ENCODE results near the gene GCDH.
A peak's percentile ranks its signal among the peaks of the same experiment; 100 is the strongest.
"Not testable (repeated sequence)": the region's sequence is repeated elsewhere in the genome, so short reads cannot be mapped to it uniquely, and the experiment has no call there.

Gene GCDH

GRCh38 chr19:12891553-12892021 lies 627 bp downstream of the GCDH start:
- DNase-seq: no peak

DNA sequence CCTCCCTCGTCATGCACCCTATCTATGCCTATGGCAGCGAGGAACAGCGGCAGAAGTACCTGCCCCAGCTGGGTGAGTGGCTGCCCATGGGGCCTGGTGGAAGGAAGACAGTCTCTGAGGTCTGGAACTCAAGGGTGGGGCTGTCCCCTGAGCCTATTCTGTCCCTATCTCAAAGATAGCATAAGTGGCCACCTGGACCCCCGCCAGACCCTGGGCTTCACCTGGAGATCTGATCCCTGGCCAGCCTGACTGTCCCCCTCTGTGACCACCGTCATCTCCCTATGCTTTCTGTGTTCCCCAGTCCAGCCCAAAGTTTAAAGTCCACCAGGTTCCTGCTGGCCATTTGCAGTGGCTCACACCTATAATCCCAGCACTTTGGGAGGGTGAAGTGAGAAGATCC lies 2.6 kb downstream of the GCDH start:
- DNase-seq: no peak
- in situ Hi-C loops (cut with MboI; ENCODE audit: low pct_unique_long_range_greater_than_20kb, low sequenced_read_pairs): no loop called here

More at GRCh38 chr19:12891553-12892021, 627 bp downstream of the GCDH start:
- in situ Hi-C loops (cut with MboI; ENCODE audit: low pct_unique_long_range_greater_than_20kb, low sequenced_read_pairs): no loop called here

DNA sequence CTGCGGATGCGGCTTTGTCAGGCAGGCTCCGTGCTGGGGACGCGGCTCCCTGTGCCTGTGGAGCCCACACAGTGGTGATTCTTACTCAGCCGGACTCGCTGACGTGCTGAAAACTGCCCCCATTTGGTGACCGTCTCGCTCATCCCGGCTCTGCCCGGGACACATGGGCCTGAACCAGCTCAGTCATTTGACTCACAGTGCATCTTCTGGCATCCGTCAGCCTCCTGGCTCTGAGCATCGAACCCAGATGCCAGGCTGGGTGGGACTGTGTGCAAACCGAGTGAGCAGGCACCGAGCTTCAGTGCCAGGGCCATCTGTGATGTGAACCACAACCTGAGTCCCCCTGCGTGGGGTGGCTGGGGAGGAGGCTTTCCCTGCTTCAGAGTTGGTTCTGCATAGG lies 5.5 kb downstream of the GCDH start:
- no peak for DNase-seq
- in situ Hi-C loops (cut with MboI; ENCODE audit: low pct_unique_long_range_greater_than_20kb, low sequenced_read_pairs): no loop called here

GRCh38 chr19:12899891-12900518 lies 9.0 kb downstream of the GCDH start:
- no peak for DNase-seq
- in situ Hi-C loops (cut with MboI; ENCODE audit: low pct_unique_long_range_greater_than_20kb, low sequenced_read_pairs): no loop called here

GRCh38 chr19:12907166-12907565 lies 16.2 kb downstream of the GCDH start:
- DNase-seq: no peak
- in situ Hi-C loops (cut with MboI; ENCODE audit: low pct_unique_long_range_greater_than_20kb, low sequenced_read_pairs): no loop called here

DNA sequence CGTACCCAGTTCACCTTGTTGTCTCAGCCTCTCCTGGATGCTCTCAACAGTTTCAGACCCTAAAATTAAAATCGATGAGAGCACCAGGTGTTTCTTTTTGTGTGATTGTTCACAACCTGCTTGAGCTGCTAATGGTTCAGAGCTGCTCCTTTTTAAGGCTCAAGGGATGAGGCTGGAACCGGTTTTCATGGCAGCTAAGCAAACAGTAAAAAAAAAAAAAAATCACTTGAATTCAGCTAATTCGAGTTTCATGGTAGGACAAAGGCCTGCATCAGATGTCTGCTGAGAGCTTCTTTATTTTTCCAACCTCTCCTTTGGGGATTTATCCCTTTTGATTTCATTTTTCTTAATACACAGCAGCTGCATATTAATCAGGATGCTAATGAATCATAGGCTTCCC lies 21.6 kb downstream of the GCDH start:
- in situ Hi-C loops (cut with MboI; ENCODE audit: low pct_unique_long_range_greater_than_20kb, low sequenced_read_pairs): no loop called here
- no peak for DNase-seq

DNA sequence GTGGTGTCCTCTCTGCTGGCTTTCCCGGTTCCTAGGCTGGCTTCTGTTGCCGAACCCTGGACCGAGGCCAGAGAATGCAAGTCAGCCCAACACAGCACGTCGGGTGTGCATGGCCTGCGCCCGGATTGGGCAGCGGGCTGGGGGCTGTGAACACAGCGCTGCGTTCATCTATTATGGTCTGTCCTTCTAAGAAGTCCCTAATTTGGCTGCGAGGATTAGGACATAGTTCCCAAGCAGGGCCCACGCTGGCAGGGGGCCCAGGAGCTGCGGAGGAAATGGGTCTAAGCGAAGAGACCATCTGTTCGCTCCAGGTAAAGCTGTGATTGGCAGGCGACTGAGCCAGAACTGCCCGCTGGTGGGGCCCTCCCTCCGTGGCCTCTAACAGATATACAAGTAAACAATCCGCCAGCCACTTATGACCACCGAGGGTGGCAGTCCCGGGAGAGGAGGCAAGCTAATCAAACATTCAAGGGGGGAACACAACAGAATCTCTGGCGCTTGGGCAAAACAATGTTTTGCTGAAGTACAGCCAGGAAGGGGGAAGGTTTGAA lies 22.1 kb downstream of the GCDH start:
- peak; percentile 89 for DNase-seq
- in situ Hi-C loops (cut with MboI; ENCODE audit: low pct_unique_long_range_greater_than_20kb, low sequenced_read_pairs): no loop called here

- in situ Hi-C loops (cut with MboI; ENCODE audit: low pct_unique_long_range_greater_than_20kb, low sequenced_read_pairs): no loop called here
- DNase-seq: peak; percentile 93
Measured at GRCh38 chr19:12913851-12914690, 23.1 kb downstream of the GCDH start.

DNA sequence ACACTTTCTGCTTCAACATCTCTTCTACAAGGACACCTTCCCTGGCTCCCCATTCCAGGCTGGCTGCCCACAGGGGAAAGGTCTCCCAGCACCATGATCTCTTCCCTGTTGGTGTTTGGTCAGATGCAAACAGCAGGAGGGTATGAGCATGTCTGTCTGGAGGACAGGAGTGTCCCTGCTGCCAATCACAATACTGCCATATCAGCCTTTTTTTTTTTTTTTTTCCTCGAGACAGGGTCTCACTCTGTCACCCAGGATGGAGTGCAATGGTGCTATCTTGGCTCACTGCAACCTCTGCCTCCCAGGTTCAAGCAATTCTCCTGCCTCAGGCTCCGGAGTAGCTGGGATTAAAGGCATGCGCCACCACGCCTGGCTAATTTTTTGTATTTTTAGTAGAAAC lies 24.9 kb downstream of the GCDH start:
- DNase-seq; in situ Hi-C loops (cut with MboI; ENCODE audit: low pct_unique_long_range_greater_than_20kb, low sequenced_read_pairs): not testable (repeated sequence)

- in situ Hi-C loops (cut with MboI; ENCODE audit: low pct_unique_long_range_greater_than_20kb, low sequenced_read_pairs): no loop called here
Measured at GRCh38 chr19:12918253-12918652, 27.3 kb downstream of the GCDH start.

DNA sequence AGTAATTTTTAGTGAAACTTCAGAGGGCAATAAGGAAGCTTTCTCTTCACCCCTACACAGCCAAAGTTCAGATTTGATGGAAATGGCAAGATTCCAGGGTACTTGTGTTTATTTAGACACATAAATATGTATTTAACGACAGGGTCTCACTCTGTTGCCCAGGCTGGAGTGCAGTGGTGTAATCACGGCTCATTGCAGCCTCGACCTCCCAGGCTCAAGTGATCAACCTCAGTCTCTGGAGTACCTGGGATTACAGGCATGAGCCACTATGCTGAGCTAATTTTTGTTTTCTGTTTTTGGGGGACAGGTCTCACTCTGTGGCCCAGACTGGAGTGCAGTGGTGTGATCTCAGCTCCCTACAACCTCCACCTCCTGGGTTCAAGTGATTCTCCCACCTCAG lies 30.1 kb downstream of the GCDH start:
- no peak for DNase-seq
- in situ Hi-C loops (cut with MboI; ENCODE audit: low pct_unique_long_range_greater_than_20kb, low sequenced_read_pairs): no loop called here

More at GRCh38 chr19:12918253-12918652, 27.3 kb downstream of the GCDH start:
- DNase-seq: no peak

- in situ Hi-C loops (cut with MboI; ENCODE audit: low pct_unique_long_range_greater_than_20kb, low sequenced_read_pairs): no loop called here
- no peak for DNase-seq
Measured at GRCh38 chr19:12922959-12923358, 32.0 kb downstream of the GCDH start.

- no peak for DNase-seq
- in situ Hi-C loops (cut with MboI; ENCODE audit: low pct_unique_long_range_greater_than_20kb, low sequenced_read_pairs): no loop called here
Measured at GRCh38 chr19:12924621-12925310, 33.8 kb downstream of the GCDH start.

- in situ Hi-C loops (cut with MboI; ENCODE audit: low pct_unique_long_range_greater_than_20kb, low sequenced_read_pairs): no loop called here
- DNase-seq: peak; percentile 54
Measured at GRCh38 chr19:12930002-12930645, 39.2 kb downstream of the GCDH start.

DNA sequence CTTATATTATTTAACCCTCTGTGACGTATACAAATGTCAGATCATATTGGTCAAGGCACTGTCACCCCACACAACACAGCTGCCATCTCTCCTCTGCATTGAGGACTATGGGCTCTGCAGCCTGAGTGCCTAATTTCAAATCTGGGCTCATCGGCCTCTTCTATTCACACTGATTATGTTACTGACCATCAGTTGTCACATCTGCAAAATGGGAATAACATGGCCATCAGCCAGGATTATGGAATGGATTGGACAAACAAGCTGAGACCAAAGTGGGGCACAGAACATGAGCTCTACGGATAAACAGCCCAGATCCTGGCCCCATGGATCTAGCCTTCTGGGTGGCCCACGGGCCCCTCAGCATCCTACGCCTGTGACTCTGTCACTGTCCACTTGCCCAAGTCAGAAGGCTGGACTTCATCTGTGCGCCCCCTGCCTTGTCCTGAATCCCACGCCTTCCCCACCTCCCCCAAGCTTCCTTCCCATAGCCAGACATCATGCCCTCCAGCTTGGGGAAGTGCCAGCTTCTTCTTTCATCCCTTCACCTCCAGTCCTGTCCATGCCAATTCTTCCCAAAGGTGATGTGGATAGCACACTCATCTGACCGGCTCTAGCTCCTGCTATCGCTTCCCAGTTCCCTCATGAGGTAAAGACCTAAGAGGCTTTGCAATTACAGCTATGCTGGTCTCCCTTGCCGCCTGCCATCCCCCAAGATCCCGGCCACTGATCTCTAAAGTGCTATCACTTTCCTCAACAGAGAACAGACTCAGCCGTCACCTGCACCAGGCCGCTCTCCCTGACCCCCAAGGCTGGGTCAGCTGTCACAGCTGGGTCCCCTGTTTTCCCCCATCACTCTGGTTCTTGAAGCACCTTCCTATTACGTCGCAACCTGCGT lies 41.7 kb downstream of the GCDH start:
- in situ Hi-C loops (cut with MboI; ENCODE audit: low pct_unique_long_range_greater_than_20kb, low sequenced_read_pairs): no loop called here
- DNase-seq: no peak

GRCh38 chr19:12933287-12934072 lies 42.5 kb downstream of the GCDH start, which contains the start of gene FARSA:
FARSA (minus strand) TSS chr19:12933711; CDS start chr19:12933696, 15 bp downstream.
- in situ Hi-C loops (cut with MboI; ENCODE audit: low pct_unique_long_range_greater_than_20kb, low sequenced_read_pairs): no loop called here
- peak; percentile 90 for DNase-seq

GRCh38 chr19:12935071-12935470 lies 44.1 kb downstream of the GCDH start:
- DNase-seq: no peak
- in situ Hi-C loops (cut with MboI; ENCODE audit: low pct_unique_long_range_greater_than_20kb, low sequenced_read_pairs): no loop called here

All from KBM-7 (cell line).